Astrocyte (in vitro differentiated cells and primary cell): Measurements from ENCODE around the gene HECW1.

Experiments
- CTCF ChIP-seq: IDR thresholded peaks from 2 replicates; pipeline ENCODE4 v1.5.1; 2011; ENCODE audit warnings: low read depth, mild to moderate bottlenecking, inconsistent platforms, low read length, moderate library complexity; ENCODE audit not compliant: insufficient read depth
- EZH2 ChIP-seq: IDR thresholded peaks from 2 replicates; pipeline ENCODE4 v1.6.1; 2012; ENCODE audit warnings: mild to moderate bottlenecking, low read length, inconsistent platforms; ENCODE audit not compliant: insufficient read depth

GRCh38 chr7:43530553-43531410 lies 418.3 kb downstream of the HECW1 start:
- no peak for TF ChIP-seq CTCF
- no peak for TF ChIP-seq EZH2
